C4-2B (cell line): ENCODE measurements around the gene IRF9.

ENCODE experiments used
- H3K27ac ChIP-seq: fragments of 450-650 bp; 2 replicates; pipeline ENCODE4 v1.5.1; 2017
- ZFX ChIP-seq: fragments of 450-650 bp; IDR thresholded peaks from 2 replicates; pipeline ENCODE4 v1.6.1; 2017
- TF ChIP-seq, protein P1 (sequence below): fragments of 450-650 bp; conservative IDR thresholded peaks from 2 replicates; pipeline ENCODE4 v1.5.1; 2017; ENCODE audit warnings: mild to moderate bottlenecking

Gene IRF9

DNA sequence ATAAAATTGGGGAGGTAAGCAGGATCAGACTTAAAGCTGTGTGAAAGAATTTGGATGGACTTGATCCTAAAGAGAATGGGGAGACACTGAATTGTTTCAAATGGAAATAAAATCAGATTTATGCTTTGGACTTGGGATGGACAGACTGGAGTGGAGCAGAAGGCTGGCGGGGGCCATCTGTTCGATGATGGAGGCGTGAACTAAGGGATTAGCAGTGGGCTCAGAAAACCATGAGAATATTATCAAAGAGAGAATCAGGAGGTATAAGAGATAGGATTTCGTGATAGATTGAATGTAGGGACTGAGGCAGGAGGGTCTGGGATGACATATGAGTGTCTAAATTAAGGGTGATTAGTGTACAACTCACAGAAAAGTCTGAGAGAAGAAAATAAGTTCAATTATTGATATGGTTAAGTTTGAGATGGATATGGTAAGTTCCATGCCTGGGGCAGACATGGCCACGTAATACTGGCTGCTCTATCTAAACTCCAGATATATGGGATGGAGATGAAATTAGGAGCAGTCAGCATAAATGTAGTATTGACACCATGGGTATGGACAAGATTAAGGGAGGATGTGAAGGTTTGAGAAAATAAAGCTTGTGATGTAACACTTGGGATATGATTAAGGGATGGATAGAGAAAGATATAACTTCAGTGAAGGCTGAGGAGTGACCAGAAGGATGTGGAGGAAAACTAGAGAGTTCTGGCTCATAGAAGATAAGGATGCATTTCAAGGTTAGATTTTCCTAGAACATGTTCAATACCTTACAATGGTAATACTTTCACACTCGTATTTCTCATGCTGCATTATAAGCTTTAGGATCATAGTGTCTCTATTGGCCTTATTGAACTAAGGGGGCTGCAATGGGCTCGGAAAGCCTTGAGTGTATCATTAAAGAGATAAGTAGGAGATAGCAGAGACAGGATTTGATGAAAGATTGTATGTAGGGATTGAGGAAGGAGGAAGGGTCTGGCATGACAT, 43.4 kb downstream of the IRF9 start:
- no peak overlapping the region for H3K27ac ChIP-seq
- TF ChIP-seq, protein P1, sequence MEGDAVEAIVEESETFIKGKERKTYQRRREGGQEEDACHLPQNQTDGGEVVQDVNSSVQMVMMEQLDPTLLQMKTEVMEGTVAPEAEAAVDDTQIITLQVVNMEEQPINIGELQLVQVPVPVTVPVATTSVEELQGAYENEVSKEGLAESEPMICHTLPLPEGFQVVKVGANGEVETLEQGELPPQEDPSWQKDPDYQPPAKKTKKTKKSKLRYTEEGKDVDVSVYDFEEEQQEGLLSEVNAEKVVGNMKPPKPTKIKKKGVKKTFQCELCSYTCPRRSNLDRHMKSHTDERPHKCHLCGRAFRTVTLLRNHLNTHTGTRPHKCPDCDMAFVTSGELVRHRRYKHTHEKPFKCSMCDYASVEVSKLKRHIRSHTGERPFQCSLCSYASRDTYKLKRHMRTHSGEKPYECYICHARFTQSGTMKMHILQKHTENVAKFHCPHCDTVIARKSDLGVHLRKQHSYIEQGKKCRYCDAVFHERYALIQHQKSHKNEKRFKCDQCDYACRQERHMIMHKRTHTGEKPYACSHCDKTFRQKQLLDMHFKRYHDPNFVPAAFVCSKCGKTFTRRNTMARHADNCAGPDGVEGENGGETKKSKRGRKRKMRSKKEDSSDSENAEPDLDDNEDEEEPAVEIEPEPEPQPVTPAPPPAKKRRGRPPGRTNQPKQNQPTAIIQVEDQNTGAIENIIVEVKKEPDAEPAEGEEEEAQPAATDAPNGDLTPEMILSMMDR: no peak
- TF ChIP-seq ZFX: no peak

DNA sequence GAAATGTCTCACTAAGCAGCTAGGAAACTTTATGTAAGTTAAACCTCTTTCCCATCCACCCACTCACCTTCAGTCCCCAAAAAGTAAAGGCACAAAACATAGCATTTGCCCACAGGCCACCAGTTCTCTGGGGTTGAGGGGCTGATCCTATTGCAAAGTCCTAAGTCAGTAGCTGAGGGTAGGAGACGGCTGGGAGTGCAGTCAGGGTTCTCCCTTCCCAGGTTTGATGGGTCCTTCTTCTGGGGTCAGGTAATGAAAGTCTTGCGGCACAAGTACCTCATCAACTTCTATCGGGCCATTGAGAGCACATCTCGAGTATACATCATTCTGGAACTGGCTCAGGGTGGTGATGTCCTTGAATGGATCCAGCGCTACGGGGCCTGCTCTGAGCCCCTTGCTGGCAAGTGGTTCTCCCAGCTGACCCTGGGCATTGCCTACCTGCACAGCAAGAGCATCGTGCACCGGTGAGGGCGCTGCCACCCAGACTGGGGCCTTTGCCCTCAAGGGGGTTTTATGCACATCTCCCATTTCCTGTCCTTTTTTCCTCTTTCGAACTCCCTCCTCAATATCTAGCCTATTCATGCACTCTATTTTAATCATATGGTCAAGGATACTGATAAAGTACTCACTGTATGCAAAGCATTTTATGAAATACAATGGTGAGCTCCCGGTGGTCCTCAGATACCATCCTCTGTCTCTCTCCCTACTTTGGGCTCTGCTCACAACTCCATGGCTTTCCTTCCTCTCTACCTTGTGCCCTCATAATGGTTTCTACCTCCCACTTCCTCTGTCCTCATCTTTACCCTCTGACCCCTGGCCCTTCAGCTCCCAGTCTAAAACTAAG, 45.4 kb downstream of the IRF9 start:
- TF ChIP-seq, protein P1: no peak
- TF ChIP-seq ZFX: no peak

DNA sequence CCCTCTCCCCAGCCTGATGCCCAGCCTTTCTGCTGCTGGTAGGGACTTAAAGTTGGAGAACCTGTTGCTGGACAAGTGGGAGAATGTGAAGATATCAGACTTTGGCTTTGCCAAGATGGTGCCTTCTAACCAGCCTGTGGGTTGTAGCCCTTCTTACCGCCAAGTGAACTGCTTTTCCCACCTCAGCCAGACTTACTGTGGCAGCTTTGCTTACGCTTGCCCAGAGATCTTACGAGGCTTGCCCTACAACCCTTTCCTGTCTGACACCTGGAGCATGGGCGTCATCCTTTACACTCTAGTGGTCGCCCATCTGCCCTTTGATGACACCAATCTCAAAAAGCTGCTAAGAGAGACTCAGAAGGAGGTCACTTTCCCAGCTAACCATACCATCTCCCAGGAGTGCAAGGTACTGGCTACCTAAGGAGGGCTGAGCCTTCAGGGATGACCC, 46.1 kb downstream of the IRF9 start:
- H3K27ac ChIP-seq: no peak overlapping the region
- TF ChIP-seq ZFX: no peak
- TF ChIP-seq, protein P1: no peak

More for the DNA sequence above, 45.4 kb downstream of the IRF9 start:
- no peak overlapping the region for H3K27ac ChIP-seq

DNA sequence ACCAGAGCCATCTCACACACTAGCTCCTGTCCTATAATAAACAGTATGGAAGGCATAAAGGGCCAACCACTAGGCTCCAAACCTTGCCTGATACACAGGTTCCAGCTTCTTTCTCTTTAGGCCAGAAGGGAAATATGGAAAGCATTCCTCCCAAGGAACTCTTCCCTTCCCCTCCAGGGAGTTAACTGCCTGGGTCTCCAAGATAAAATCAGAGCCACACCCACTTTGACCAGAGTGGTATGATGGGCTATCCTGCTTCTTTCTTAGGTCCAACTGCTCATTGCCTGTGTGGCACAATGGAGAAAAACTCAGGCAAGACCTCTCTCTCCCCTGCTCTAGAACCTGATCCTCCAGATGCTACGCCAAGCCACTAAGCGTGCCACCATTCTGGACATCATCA, 46.6 kb downstream of the IRF9 start:
- TF ChIP-seq, protein P1: no peak
- TF ChIP-seq ZFX: no peak
- H3K27ac ChIP-seq: no peak overlapping the region

DNA sequence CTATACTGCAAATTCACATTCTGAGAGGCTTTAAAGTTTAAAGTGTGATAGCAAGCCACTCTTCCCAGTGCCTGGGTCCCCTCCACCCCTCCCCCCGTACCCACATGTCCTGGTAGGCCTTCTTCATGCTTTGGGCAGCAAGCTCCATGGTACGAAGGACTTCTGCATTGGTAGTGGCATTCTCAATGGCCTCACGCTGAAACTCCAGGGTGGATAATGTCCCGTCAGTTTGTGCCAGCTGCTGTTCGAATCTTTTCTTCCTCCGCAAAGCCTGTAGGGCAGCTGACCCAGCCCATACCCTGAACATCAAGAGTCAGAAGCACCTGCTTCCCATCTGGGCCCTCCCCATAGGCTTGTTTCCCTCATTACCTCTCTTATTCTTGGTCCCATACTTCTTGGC, 50.2 kb downstream of the IRF9 start:
- TF ChIP-seq ZFX: no peak
- TF ChIP-seq, protein P1: no peak
- no peak overlapping the region for H3K27ac ChIP-seq

DNA sequence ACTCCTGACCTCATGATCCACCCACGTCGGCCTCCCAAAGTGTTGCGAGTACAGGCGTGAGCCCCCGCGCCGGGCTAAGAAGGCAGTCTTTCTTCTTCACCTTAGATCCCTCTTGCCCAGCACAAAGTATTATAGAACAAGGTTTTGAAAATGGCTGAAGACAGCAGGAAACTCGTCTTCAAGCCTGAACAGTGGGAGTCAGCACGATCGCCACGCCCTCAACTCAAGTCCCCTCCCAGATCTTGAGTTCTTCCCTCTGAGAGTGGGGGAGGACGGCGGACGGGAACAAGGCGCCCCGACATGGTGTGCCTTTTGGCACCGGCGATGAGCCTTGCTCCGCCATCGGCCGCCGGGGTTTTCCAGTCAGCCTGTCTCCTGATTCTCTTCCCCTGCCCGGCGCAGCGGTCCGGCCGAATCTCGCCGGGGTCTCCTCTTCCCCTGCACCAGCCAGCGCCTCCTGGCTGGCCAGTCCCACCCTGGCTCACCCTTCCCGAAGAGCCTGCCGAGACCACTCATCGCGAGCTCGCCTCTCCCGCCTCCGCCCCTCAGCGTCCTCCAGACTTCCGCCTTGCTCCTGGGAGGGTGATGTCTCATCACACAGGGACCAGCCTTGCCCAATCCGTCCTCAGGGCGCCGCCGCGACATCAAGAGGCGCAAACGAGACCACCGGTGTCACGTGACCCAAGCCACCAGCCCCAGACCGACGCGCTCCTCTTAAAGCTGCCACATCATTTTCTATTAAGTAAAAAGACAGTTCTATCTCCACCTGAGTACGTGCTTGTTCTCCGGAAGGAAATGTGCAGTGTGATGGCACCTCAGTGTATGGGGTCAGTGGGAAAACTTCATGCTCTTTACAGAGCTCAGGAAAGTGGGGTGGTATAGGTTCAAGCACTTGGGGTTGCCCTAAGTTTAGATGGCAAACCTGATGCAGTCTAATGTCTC, 52.1 kb downstream of the IRF9 start, which contains the start of gene CHMP4A:
CHMP4A (minus strand) TSS at position 565 of the 942 bp plus-strand sequence; CDS start at position 516, 49 bp downstream.
- H3K27ac ChIP-seq: peak within 1 kb of the TSS; percentile 48
- TF ChIP-seq, protein P1: no peak
- TF ChIP-seq ZFX: no peak
